Trophoblast cell (in vitro differentiated cells and primary cell): ENCODE results near the gene CTSS.

Experiments used
- DNase-seq, 2 donors: peaks; one replicate each; pipeline ENCODE4 v3.0.0-alpha.2; 2016
- H2AFZ ChIP-seq: 2 replicates; pipeline ENCODE4 v1.6.1; 2013; ENCODE audit warnings: low read length, moderate library complexity, mild to moderate bottlenecking; ENCODE audit not compliant: insufficient read depth, poor library complexity
- H2AK5ac ChIP-seq: 2 replicates; pipeline ENCODE4 v1.6.1; 2013; ENCODE audit warnings: mild to moderate bottlenecking, low read length
- H2BK120ac ChIP-seq: 2 replicates; pipeline ENCODE4 v1.6.1; 2013; ENCODE audit warnings: low read length, mild to moderate bottlenecking, moderate library complexity; ENCODE audit not compliant: insufficient read depth, poor library complexity
- H2BK12ac ChIP-seq: 2 replicates; pipeline ENCODE4 v1.6.1; 2013; ENCODE audit warnings: mild to moderate bottlenecking, low read length, moderate library complexity
- H2BK5ac ChIP-seq: 2 replicates; pipeline ENCODE4 v1.6.1; 2013; ENCODE audit warnings: low read length, low read depth, moderate library complexity, mild to moderate bottlenecking; ENCODE audit not compliant: poor library complexity
- H3K14ac ChIP-seq: 2 replicates; pipeline ENCODE4 v1.6.1; 2013; ENCODE audit warnings: mild to moderate bottlenecking, low read length
- H3K18ac ChIP-seq: 2 replicates; pipeline ENCODE4 v1.6.1; 2013; ENCODE audit warnings: mild to moderate bottlenecking, low read length
- H3K23ac ChIP-seq: 2 replicates; pipeline ENCODE4 v1.6.1; 2013; ENCODE audit warnings: low read length
- H3K27ac ChIP-seq: 2 replicates; pipeline ENCODE4 v1.5.1; 2013; ENCODE audit warnings: low read depth, mild to moderate bottlenecking, inconsistent platforms, low read length, moderate library complexity
- H3K27me3 ChIP-seq: 2 replicates; pipeline ENCODE4 v1.6.1; 2013; ENCODE audit warnings: inconsistent platforms, mild to moderate bottlenecking, low read length, moderate library complexity; ENCODE audit not compliant: insufficient read depth
- H3K36me3 ChIP-seq, 2 experiments: 1 replicate in 1 of 2; 2 replicates in 1 of 2; pipeline ENCODE4 v1.6.1; 2013; ENCODE audit warnings: low read length in 2 of 2, mild to moderate bottlenecking in 2 of 2, moderate library complexity in 1 of 2; ENCODE audit not compliant: insufficient read depth in 2 of 2, control insufficient read depth in 1 of 2
- H3K4ac ChIP-seq: 2 replicates; pipeline ENCODE4 v1.6.1; 2013; ENCODE audit warnings: low read depth, mild to moderate bottlenecking, low read length, moderate library complexity
- H3K4me1 ChIP-seq, 2 experiments: 1 replicate in 1 of 2; 2 replicates in 1 of 2; pipeline ENCODE4 v1.6.1; 2013; ENCODE audit warnings: low read length in 2 of 2, mild to moderate bottlenecking in 2 of 2, moderate library complexity in 1 of 2; ENCODE audit not compliant: insufficient read depth in 2 of 2, control insufficient read depth in 1 of 2
- H3K4me2 ChIP-seq: 2 replicates; pipeline ENCODE4 v1.6.1; 2013; ENCODE audit warnings: inconsistent platforms, mild to moderate bottlenecking, low read length, moderate library complexity
- H3K4me3 ChIP-seq: 2 replicates; pipeline ENCODE4 v1.5.1; 2013; ENCODE audit warnings: mild to moderate bottlenecking, low read depth, low read length, inconsistent platforms
- H3K79me1 ChIP-seq: one replicate; pipeline ENCODE4 v1.6.1; 2013; ENCODE audit warnings: low read length
- H3K79me2 ChIP-seq: 2 replicates; pipeline ENCODE4 v1.6.1; 2013; ENCODE audit warnings: low read length, mild to moderate bottlenecking; ENCODE audit not compliant: control insufficient read depth, insufficient read depth, poor library complexity
- H3K9ac ChIP-seq: 2 replicates; pipeline ENCODE4 v1.6.1; 2013; ENCODE audit warnings: mild to moderate bottlenecking, low read length
- H3K9me3 ChIP-seq: 2 replicates; pipeline ENCODE4 v1.6.1; 2013; ENCODE audit warnings: low read depth, mild to moderate bottlenecking, control low read depth, inconsistent platforms, low read length; ENCODE audit not compliant: insufficient read depth
- H4K12ac ChIP-seq: 2 replicates; pipeline ENCODE4 v1.6.1; 2013; ENCODE audit warnings: low read depth, mild to moderate bottlenecking, low read length, moderate library complexity
- H4K8ac ChIP-seq: 2 replicates; pipeline ENCODE4 v1.6.1; 2013; ENCODE audit warnings: low read depth, mild to moderate bottlenecking, low read length, moderate library complexity
- H4K91ac ChIP-seq: one replicate; pipeline ENCODE4 v1.6.1; 2013; ENCODE audit warnings: low read depth, mild to moderate bottlenecking, low read length, moderate library complexity
- WGBS: extraction: QIAGEN DNeasy Blood & Tissue Kit; methylation state at CpG from one replicate; pipeline ENCODE4 v1.1.7; 2013; ENCODE audit warnings: missing lambda C conversion rate; ENCODE audit not compliant: insufficient read length, insufficient coverage; ENCODE audit errors: extremely low coverage; 5-methylcytosine and 5-hydroxymethylcytosine counted together

The CTSS gene

DNA sequence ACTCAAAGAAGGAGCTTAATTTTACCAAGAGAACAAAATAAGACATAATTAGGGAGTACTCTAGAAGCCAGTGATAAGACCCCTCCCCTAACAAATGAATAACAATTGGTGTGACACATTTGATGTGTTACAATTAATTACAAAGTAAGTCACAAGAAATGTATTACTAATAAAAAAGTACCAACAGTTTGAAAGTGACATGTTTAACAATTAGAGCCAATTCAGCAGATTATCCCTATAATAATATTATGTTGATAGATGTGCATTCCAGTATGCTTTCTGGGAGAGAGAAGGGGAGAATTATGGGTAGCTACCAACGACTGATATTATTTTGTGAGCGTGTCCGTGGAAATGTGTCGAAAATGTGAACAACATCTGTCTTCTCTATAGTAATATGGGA, 23.4 kb upstream of the CTSS start:
- Histone ChIP-seq H4K91ac (no peak overlapping the region), H3K23ac (no peak overlapping the region), H3K9me3 (no peaks in the 10 kb centered on the region), H3K27me3 (no peaks in the 10 kb centered on the region), H2BK12ac (no peak overlapping the region), H3K9ac (no peak overlapping the region), H2BK120ac (no peak overlapping the region), H3K4me2 (no peak overlapping the region), H3K4me1 (peaks cover 0 to 3% of the 10 kb centered on the region in 2 experiments), H3K79me1 (no peaks in the 10 kb centered on the region), H4K12ac (no peak overlapping the region), H3K18ac (no peak overlapping the region), H2BK5ac (no peak overlapping the region), H3K14ac (no peak overlapping the region), H4K8ac (no peak overlapping the region), H2AK5ac (no peak overlapping the region), H3K27ac (no peak overlapping the region), H3K4me3 (no peak overlapping the region), H3K4ac (no peak overlapping the region), H2AFZ (no peak overlapping the region), H3K79me2 (no peaks in the 10 kb centered on the region), H3K36me3 (no peaks in the 10 kb centered on the region)
- DNase-seq, result no peak
- WGBS, result no CpG with 5 or more reads among the region's 4 CpGs

DNA sequence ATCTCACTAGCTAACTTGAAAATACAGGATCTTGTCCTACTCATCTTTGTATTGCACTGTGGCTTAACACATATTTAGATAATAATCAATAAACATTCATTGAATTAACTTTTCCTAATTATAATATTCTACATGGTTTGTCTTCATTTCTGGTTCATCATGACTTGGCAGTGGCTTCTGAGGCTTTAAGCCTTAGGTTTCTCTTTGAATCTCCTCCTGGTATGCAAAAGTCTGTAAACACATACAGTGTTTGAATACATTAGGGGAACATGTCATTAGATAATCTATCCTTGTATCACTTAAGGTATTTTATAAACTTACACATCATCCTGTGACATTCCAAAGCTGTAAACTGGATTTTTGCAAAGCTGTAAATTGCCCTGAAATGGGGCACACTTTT, 21.9 kb upstream of the CTSS start:
- H4K91ac ChIP-seq, result no peak overlapping the region
- peaks cover 0 to 3% of the 10 kb centered on the region in 2 experiments for H3K4me1 ChIP-seq
- DNase-seq, result no peak
- H2AFZ ChIP-seq, result no peak overlapping the region
- no peaks in the 10 kb centered on the region for H3K79me2 ChIP-seq
- H3K27ac ChIP-seq, result no peak overlapping the region
- H3K36me3 ChIP-seq, result no peaks in the 10 kb centered on the region
- no peak overlapping the region for H4K12ac ChIP-seq
- no peak overlapping the region for H3K18ac ChIP-seq
- H4K8ac ChIP-seq, result no peak overlapping the region
- H3K4me2 ChIP-seq, result no peak overlapping the region
- no peaks in the 10 kb centered on the region for H3K9me3 ChIP-seq
- H3K79me1 ChIP-seq, result no peaks in the 10 kb centered on the region
- no peaks in the 10 kb centered on the region for H3K27me3 ChIP-seq
- H3K4me3 ChIP-seq, result no peak overlapping the region
- no peak overlapping the region for H3K23ac ChIP-seq
- no peak overlapping the region for H2BK12ac ChIP-seq
- no peak overlapping the region for H2AK5ac ChIP-seq
- no peak overlapping the region for H2BK120ac ChIP-seq
- no peak overlapping the region for H2BK5ac ChIP-seq
- H3K14ac ChIP-seq, result no peak overlapping the region
- H3K9ac ChIP-seq, result no peak overlapping the region
- H3K4ac ChIP-seq, result no peak overlapping the region

DNA sequence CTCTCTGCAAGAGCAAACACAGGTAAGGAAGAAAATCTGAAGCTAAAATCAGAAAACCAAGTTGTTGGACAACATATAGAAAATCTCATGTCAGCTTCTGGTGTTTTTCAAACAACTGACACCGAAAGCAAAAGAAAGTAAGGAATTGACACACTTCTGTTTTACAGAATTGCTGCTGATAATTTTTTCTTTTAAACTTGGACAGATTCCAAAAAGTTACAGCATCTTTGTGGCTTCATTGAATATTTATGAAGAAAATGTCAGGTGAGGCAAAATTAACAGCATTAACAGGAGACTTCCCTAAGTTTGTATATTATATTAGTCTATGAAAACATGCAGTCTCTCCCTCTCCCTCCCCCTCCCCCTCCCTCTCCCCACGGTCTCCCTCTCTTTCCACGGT, 14.9 kb upstream of the CTSS start:
- no peak for DNase-seq
- Histone ChIP-seq H3K4ac (no peak overlapping the region), H3K9ac (no peak overlapping the region), H3K23ac (no peak overlapping the region), H2BK5ac (no peak overlapping the region), H3K36me3 (no peaks in the 10 kb centered on the region), H2BK120ac (no peak overlapping the region), H3K27me3 (no peaks in the 10 kb centered on the region), H4K12ac (no peak overlapping the region), H4K8ac (no peak overlapping the region), H3K4me2 (no peak overlapping the region), H3K18ac (no peak overlapping the region), H4K91ac (no peak overlapping the region), H3K79me2 (no peaks in the 10 kb centered on the region), H3K14ac (no peak overlapping the region), H3K4me1 (no peaks in the 10 kb centered on the region), H3K79me1 (no peaks in the 10 kb centered on the region), H2AFZ (no peak overlapping the region), H2AK5ac (no peak overlapping the region), H3K4me3 (no peak overlapping the region), H2BK12ac (no peak overlapping the region), H3K27ac (no peak overlapping the region), H3K9me3 (no peaks in the 10 kb centered on the region)
- no CpG with 5 or more reads among the region's 3 CpGs for WGBS

DNA sequence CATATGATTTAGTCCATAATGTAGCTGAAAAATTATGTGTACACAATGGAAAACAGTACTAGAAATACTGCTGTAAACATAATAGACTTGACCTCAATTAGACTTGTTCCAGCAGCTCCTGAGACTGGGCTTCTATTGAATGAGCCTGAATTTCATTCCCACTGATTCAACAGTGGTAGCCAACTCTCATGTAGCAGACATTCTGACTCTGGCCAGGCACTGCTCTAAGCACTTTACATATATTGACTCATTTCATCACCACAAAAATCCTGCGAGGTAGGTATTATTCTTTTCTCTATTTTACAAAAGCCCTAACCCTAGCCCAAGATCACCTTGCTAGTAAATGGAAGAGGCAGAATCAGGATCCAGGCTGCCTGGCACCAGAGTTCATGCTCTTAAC, 12.8 kb upstream of the CTSS start:
- Histone ChIP-seq H3K79me2 (no peaks in the 10 kb centered on the region), H2BK12ac (no peak overlapping the region), H2BK120ac (no peak overlapping the region), H3K27ac (no peak overlapping the region), H2BK5ac (no peak overlapping the region), H4K91ac (no peak overlapping the region), H2AK5ac (no peak overlapping the region), H3K4me2 (no peak overlapping the region), H4K12ac (no peak overlapping the region), H3K79me1 (no peaks in the 10 kb centered on the region), H3K18ac (no peak overlapping the region), H3K27me3 (no peaks in the 10 kb centered on the region), H3K4ac (no peak overlapping the region), H3K9me3 (no peaks in the 10 kb centered on the region), H3K9ac (no peak overlapping the region), H3K4me3 (no peak overlapping the region), H3K14ac (no peak overlapping the region), H3K23ac (no peak overlapping the region), H2AFZ (no peak overlapping the region), H4K8ac (no peak overlapping the region), H3K36me3 (no peaks in the 10 kb centered on the region), H3K4me1 (no peaks in the 10 kb centered on the region)
- no peak for DNase-seq
- WGBS, result no CpG with 5 or more reads among the region's 1 CpG

DNA sequence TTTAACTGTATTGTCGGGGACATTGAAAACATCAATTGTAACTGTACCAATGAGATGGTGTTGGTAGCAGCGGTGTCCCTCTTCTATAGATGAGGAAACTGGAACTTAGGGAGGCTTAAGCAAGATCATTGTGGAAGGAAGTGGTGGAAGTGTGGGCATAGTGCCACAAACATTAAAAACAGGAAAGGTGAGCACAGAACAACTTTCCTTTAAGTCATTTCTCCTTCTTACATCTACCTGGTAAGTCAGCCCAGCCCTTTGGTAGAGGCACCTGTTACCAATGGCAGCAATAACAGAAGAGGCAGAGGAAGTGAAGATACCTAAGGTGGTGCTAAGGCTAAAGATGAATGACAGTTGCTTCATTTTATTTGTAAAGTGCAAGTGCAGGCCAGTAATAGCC, 12.0 kb upstream of the CTSS start:
- no peak overlapping the region for H3K27ac ChIP-seq
- H3K9me3 ChIP-seq, result no peaks in the 10 kb centered on the region
- H3K23ac ChIP-seq, result no peak overlapping the region

More for the DNA sequence above, 12.0 kb upstream of the CTSS start:
- H3K36me3 ChIP-seq, result no peaks in the 10 kb centered on the region
- no peak overlapping the region for H3K4me2 ChIP-seq
- no peak overlapping the region for H3K18ac ChIP-seq
- no CpG with 5 or more reads among the region's 2 CpGs for WGBS
- no peak overlapping the region for H4K8ac ChIP-seq
- H2BK5ac ChIP-seq, result no peak overlapping the region
- H3K4ac ChIP-seq, result no peak overlapping the region
- no peaks in the 10 kb centered on the region for H3K27me3 ChIP-seq
- no peak overlapping the region for H3K9ac ChIP-seq
- H2BK12ac ChIP-seq, result no peak overlapping the region
- H2AK5ac ChIP-seq, result no peak overlapping the region
- no peak for DNase-seq
- H4K12ac ChIP-seq, result no peak overlapping the region
- H3K79me2 ChIP-seq, result no peaks in the 10 kb centered on the region
- H4K91ac ChIP-seq, result no peak overlapping the region
- H3K79me1 ChIP-seq, result no peaks in the 10 kb centered on the region
- no peak overlapping the region for H3K14ac ChIP-seq
- no peak overlapping the region for H3K4me3 ChIP-seq
- no peak overlapping the region for H2AFZ ChIP-seq
- no peaks in the 10 kb centered on the region for H3K4me1 ChIP-seq
- H2BK120ac ChIP-seq, result no peak overlapping the region
